Epithelial cell of proximal tubule (primary cell): ENCODE measurements around the gene TRIM72. TPM values are rescaled to one million over a fixed set of nuclear protein-coding genes. Genes with fewer than 3 reads are reported as not detected.

Experiments used
- DNase-seq: peaks from one replicate; pipeline ENCODE4 v3.0.0-alpha.2; 2011; ENCODE audit warnings: low read depth
- H3K4me3 ChIP-seq: 2 replicates; pipeline ENCODE4 v1.5.1; 2011; ENCODE audit warnings: low read depth, mild to moderate bottlenecking, low read length
- CTCF ChIP-seq: conservative IDR thresholded peaks from 2 replicates; pipeline ENCODE4 v1.5.1; 2012; ENCODE audit warnings: low read depth, mild to moderate bottlenecking, low read length
- total RNA-seq: library from RNA; depleted of rRNA; stranded (reverse); fragments of >200 nt; gene quantifications from 2 replicates; pipeline ENCODE4 v1.2.3, GENCODE V29; 2015

Gene TRIM72
- total RNA-seq, 1 donor from 2014 or later, result not detected

- no peak overlapping the region for H3K4me3 ChIP-seq
- no peak for DNase-seq
- no peak for TF ChIP-seq CTCF
These were observed 34.4 kb downstream of the TRIM72 start for GRCh38 chr16:31248344-31248743.

GRCh38 chr16:31250782-31251384, 37.0 kb downstream of the TRIM72 start:
- H3K4me3 ChIP-seq, result no peak overlapping the region
- TF ChIP-seq CTCF, result no peak
- DNase-seq, result no peak

GRCh38 chr16:31251435-31251834, 37.5 kb downstream of the TRIM72 start:
- no peak for TF ChIP-seq CTCF
- no peak overlapping the region for H3K4me3 ChIP-seq
- DNase-seq, result no peak

GRCh38 chr16:31253642-31254045, 39.7 kb downstream of the TRIM72 start:
- no peak for TF ChIP-seq CTCF
- no peak for DNase-seq
- H3K4me3 ChIP-seq, result no peak overlapping the region

GRCh38 chr16:31256466-31256865, 42.5 kb downstream of the TRIM72 start:
- H3K4me3 ChIP-seq, result no peak overlapping the region
- TF ChIP-seq CTCF, result no peak
- DNase-seq, result no peak

GRCh38 chr16:31258366-31258765, 44.4 kb downstream of the TRIM72 start:
- TF ChIP-seq CTCF, result no peak

More at GRCh38 chr16:31258366-31258765, 44.4 kb downstream of the TRIM72 start:
- no peak for DNase-seq
- no peak overlapping the region for H3K4me3 ChIP-seq
